GM21723 (cell line): ENCODE measurements around the gene EVI2B.
"Not testable (repeated sequence)": the region's sequence is repeated elsewhere in the genome, so short reads cannot be mapped to it uniquely, and the experiment has no call there.

ENCODE experiments used
- ATAC-seq: cut with Tn5 transposase; IDR thresholded peaks from one replicate; pipeline ENCODE4 v1.9.1; 2021; ENCODE audit warnings: mild to moderate bottlenecking, moderate library complexity; ENCODE audit not compliant: unreplicated experiment

Gene EVI2B

DNA sequence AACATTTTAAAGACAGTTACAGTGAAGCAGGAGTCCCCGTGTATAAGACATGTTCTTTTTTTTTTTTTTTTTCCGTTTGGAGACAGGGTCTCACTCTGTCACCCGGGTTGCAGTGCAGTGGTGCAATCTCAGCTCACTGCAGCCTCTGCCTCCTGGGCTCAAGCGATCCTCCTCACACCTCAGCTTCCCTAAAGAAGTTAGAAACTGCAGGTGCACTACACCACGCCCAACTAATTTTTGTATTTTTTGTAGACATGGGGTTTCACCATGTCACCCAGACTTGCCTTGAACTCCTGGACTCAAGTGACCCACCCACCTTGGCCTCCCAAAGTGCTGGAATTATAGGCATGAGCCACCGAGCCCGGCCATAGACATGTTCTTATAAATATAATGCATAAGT is 3.0 kb downstream of the EVI2B start:
- ATAC-seq, result no peak

DNA sequence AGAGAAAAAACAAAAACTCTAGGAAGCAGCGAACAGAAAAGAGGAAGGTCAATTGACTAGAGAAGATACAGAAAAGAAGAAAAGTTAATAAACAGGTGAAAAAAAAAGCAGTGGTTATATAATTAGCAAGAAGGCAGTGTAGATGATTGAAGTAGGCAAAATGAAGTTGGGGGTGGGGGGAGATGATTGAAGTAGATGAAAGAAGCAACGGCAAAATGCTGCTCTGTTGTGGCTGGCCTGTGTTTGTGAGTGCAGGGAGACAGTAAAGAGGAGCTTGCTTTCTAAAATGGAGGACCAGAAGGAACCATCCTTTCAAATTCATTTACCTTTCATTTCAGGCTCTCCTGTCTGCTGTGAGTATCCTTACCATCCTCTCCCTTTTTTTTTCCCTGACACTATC is 3.6 kb downstream of the EVI2B start:
- ATAC-seq, result no peak

DNA sequence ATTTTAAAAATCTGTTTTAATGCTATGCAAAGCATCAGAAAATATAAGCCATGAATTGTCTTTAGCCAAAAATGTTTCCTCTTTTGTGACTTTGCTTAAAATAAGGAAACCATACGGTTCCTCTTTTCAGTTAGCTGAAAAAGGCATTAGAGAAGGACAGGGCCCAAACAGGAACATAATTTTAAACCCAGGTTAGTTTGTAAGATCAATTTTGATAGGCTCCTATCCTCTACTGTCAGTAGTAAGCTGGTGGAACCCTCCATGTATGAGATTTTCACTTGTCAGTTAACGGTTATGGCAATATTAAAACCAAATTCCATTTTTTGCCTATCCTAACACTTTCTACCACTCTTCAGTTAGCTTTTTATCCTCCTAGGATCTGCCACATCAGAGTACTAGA is 4.3 kb downstream of the EVI2B start:
- ATAC-seq, result peak; percentile 36

DNA sequence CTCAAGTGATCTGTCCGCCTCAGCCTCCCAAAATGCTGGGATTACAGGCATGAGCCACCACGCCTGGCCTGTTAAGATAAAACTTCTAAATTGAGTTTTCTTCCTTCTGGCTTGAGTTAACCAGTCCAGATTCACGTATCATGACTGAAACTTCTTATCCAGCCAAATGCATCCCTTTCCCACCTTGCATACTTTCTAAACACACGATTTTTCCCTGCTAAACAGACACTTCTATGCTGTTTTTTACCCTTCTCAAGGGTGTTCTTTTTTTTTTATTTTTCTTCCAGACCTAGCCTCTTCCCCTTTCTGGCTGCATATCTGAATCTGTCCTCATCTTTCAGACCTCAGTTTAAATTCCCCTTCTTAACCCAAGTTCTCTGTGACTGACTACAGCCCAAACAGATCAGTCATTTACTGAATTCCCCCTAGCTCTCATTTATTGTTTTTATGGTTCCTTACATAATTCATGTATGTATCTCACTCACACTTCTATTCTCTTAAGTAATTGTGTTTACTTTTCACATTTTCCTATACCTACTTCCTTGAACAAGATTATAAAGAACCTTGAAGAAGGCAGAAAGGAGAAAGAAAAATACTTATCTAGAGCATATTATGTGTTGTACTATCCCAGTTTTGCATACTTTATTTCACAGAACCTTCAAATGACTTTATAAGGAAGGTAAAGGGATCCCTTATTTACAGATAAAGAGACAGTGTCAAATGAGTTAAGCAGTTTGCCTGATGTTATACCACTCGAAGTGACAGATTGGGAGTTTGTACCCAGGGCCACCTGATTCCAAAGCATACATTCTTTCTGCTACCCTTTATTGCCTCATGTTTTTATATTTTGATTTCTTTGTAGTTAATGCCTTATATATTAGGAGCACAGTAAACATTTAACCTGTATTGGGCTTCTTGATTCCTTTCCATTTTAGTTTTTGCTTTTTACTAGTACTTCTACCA is 5.2 kb downstream of the EVI2B start:
- no peak for ATAC-seq

DNA sequence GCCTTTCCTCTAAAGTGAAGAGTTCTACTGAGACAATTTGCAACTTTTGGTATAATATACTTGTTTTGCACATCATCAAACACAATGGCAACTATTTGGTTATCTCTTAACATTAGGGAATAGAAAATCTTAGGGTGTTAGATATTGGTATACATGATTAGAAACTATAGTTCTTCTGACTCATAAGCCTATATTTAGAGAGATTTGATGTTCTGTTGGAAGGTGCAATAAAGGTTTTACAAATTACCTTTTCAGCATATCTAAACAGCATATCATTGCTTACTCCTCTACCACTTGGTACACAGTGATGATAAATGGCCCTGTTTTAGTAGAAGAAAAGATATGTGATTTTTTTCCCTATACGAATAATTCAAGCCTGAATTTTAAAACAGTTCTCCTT is 6.2 kb downstream of the EVI2B start:
- ATAC-seq, result no peak

DNA sequence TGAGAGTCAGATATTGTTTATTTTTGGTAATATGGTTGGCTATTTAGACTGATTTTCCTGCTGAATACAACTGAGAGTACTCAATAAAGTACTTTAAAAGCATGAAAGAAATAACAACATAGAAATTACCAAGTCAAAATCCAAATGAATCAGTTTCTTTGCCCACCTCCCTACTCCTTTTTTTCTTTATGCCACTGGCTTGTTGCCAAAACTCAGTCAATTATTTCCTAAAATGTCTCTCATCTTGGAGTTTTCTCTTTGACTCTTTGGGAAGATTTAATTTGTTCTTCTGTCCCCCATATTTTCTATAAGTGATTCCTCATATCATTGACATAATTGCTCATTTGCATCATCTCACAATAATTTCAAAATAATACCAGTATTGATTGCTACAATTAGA is 14.2 kb downstream of the EVI2B start:
- no peak for ATAC-seq

DNA sequence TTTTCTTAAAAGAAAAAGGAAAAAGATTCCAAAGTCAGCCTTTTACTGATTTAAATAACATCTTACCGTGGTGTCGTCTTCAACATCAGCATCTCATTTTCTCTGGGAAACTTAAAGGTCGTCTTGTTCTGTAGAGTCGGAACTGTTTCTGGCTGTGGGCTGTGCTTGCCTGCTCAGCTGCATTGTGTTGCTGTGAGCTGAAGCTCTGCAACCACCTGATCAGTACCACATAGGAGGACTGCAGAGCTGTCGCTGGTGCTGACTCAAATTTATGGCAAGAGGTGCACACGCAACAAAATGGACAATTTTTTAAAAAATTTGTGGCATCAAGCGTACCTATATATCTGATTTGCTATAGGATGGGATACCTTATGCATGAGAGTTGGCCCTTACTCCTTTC is 16.8 kb downstream of the EVI2B start, which contains the start of gene OMG:
Gene OMG (minus strand): TSS at position 150 of the 400 bp plus-strand sequence. CDS start 908 bp downstream, outside the sequence.
- no peak for ATAC-seq

DNA sequence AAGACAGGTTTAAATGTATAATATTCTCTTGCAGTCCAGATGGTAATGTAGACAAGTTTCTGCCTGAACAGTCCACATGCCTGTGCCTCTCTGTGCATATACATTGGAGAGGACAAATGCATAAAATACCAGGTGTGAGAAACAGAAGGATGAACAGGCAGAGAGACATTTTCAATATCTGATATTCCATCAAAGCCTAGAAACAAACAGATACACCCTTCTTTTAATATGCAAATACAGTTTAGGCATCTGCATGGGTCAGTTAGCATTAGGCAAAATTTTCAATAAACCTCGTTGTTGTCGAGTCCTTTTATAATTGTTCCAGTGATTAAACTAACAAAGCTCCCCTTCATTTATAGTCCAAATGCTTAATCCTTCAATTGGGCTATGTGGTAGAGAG is 17.7 kb downstream of the EVI2B start:
- ATAC-seq, result no peak

DNA sequence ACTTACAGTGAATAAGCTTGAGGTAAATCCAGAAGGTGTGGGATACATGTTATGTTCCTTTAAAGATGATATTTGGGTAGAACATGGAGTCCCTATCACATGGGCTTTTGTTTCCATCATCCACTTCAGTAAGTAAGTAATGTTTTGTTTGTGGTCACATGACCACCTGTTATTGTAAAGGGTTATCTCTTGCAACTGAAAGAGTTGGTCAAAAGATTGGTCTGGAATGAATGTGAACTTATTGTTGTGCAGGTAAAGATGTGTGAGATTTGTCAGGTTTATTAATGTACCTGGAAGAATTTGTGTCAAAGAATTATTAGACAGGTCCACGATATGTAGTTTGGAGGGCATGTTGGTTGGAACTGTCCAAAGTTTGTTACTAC is 18.4 kb downstream of the EVI2B start:
- no peak for ATAC-seq

DNA sequence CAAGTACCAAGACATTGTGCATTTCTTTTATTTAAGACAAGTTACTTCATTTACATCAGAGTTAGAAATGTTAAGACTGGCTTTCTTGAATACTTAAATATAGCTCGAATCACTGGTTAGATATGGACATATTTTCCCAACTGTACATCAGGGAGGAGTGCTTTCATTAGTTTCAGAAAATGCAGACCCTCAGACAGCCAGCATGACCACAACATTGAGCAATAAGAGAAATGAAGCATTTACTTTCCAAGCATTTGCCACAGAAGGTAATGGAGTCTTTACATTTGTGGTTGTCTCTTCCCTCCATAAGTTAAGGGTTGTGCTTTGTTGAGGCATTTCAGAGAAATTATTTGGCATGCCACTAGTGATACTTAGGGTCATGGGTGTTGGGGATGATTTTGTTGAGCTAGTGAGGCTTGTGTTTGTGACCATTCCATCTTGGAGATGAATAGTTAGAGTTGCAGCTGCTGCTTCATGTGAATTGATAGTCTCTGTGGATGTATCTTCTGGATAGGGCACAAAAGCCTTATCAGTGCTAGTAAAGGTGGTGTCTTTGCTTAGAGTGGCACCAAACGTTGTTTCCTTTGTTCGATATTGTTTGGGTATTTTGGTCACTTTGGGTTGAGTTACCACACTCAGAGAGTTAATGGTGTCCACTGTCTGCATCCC is 18.9 kb downstream of the EVI2B start:
- ATAC-seq, result no peak

DNA sequence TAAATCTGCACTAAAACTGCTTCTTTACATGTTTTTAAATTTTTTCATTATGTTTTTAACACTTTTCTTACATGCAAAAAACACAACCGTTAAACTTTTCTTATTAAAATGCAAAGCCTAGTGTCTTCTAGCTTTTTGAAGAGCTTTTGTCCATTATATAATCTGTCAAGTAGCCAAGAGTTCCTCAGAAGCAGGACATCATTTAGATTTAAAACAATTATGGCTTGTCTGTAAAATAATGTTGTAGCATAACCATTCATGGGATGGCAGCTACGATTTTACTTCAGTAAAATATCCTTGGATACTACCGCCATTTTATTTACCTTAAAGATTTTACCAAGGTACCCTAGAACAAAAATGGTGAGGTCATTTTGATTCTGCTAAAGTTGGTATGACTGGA is 19.6 kb downstream of the EVI2B start:
- ATAC-seq, result no peak

DNA sequence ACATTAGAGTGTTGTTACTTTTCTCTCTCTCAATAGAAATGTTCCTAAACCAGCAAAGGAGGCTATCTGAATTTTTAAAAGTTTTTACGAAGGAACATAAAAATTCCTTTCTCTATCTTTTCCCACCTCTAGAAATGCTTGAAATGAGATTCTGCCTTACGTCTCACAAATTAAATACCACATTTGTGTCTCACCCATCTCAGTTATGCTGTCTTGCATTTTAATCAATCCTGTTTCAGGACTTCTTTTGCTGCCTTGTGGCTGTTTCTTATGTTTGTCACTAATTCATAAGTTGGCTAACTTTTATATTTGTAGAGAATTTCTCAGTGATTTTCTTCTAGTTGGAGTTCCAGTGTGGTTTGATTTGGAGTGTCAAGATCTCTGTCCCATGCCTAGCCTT is 20.3 kb downstream of the EVI2B start:
- ATAC-seq, result no peak

DNA sequence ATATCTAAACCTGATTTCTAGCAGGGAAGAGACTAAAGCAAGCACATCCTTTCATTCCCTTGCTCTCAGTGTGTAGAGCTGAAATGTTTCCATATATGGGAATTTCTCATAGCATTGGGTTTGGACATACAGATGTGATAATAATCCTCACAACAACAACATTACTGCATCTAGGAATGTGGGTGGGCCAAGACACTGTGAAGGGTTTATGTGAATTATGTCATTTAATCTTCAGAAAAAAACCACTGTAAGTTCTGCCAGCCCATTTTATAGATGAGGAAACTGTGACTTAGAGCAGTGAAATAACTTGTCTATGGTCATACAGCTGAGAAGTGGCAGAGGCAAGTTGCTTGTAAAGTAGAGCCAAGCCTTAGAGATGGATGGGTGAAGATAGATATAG is 22.0 kb downstream of the EVI2B start:
- no peak for ATAC-seq

DNA sequence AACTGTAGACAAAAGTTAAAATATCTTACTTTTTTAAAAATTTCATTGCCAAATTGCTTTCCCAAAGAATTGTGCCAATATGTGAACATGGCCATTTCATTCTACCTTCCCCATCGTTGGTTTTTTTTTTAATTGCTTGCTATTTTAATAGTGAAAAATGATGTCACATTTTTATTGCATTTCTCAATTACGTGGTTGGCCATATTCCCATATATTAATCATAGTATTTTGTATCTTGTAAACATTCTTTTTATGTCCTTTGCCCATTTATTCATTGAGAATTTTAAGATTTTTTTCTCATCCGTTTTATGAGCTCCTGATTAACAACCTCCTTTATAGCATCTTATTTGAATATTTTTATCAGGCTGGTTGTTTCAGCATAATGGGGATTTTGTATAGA is 24.1 kb downstream of the EVI2B start:
- ATAC-seq, result no peak

DNA sequence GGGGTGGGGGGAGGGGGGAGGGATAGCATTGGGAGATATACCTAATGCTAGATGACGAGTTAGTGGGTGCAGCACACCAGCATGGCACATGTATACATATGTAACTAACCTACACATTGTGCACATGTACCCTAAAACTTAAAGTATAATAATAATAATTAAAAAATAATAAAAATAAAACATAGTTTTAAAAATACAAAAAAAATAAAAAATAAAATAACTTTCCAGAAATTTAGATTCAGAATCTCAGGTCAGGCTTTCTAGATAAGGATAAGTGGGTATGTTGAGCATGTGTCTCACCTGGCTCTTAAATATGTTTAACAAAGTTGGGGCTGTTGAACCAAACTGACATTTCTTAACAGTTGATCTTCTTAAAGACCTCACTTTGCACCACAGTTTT is 25.9 kb downstream of the EVI2B start:
- not testable (repeated sequence) for ATAC-seq

DNA sequence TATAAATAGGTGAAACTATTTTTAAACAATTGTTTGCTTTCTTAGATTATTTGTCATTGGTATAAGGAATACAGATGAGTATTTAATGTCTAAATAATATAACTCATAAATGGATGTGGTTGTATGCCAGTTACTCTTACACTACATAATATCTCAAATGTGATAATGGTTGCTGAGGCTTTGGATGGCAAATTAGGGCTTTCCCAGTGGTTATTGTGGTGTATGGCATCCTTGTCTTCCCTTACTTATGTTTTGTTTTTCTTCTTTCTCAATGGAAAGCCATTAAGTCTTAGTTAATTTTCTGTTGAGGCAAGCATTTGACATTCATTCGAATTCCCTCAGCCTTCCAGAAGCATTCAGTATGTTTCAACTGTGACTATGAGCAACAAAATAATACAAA is 27.3 kb downstream of the EVI2B start:
- no peak for ATAC-seq

DNA sequence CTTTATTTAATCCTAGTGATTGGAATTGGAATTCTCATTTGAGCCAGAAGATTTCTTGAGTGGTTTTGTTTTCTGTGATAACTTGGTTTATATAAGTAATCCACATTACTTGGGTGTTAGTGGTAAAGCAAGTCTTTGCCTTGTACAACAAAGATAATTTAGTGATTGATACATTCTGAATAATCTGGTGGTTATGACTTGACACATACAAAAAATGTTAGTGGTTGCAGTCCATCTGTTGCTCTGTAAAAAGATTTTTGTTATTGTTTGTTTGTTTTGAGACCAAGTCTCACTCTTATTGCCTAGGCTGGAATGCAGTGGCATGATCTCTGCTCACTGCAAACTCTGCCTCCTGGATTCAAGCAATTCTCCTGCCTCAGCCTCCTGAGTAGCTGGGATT is 30.0 kb downstream of the EVI2B start:
- no peak for ATAC-seq

DNA sequence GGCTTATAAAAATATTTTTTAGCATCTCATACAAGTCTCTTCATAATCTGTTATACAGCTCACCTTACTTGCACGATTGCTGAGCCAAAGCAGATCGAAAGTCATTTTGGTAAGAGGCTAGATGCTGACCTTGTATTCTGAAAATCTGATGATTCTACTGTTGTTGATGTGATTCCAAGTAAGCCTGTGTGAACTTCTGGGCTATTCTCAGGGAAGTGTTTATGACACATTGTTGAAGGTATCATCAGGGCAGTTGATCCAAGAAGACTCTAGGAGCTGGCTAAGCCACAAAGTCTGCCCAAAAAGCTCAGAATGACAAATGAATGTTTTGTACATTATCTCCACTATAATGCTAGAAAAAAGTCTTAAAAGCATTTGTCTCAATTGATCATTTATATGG is 32.8 kb downstream of the EVI2B start:
- no peak for ATAC-seq

DNA sequence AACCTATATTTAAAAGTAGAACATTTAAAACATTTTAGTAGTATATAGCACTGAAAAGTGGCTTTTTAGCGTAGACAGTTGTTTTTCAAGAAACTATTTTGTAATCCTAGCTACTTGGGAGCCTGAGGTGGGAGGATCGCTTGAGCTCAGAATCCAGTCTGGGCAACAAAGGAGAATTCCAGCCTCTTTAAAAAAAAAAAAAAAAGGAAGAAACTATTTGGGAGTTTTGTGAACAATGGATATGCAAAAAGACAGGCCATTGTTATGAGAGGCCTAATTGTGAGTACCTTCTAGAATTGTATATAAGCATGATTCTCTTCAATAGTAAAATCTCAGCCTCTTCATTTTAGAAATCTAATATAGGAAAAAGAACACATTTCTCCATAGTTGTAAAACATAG is 34.5 kb downstream of the EVI2B start:
- ATAC-seq, result no peak

DNA sequence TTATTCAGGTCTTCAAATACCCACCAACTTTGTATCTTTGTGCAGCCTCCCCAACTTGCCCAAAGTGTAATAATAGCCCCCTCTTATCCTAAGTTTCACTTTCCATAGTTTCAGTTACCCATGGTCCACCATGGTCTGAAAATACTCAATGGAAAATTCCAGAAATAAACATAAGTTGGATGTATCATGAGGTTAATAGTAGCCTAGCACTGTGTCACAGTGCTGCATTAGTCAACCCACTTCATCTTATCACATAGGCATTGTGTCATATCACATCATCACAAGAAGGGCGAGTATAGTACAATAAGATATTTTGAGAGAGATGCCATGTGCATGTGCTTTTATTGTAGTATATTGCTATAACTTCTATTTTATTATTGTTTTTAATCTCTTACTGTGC is 38.7 kb downstream of the EVI2B start:
- ATAC-seq, result no peak

DNA sequence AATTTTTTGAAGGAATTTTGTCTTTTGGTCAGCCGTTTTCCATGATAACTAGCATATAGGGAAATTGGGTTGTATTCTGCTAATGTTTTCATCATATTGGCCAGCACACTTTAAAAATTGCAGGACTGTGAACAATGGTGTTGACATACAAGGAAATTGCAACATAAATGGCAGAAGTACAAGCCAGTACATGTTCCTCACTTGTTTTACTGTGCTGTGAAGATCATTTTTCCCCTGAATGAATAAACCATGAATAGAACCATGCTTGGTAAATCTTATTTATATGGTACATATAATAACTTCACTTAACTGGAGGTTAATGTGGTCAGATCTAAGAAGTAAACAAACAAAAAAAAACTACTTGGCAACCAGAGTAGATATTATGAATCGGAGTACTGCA is 39.6 kb downstream of the EVI2B start:
- no peak for ATAC-seq

DNA sequence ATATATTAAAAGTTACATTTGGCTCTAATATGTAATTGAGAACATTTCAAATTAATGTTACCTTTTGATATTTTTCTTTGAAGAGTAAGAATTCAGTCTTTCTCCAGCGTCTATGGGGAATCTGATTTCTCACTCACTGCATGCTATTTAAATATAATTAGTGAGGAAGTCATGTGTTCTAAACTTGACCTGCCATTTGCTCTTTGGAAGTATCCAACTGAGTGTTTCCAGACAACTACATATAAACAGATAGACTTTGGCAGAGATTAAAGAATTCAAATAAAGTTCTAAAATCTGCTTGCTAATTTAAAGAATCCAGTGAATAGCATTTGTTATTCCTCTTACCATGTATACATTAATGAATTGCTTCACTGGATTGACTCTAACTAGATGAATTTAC is 40.3 kb downstream of the EVI2B start:
- no peak for ATAC-seq
